HEK293 (cell line): Measurements from ENCODE around the gene ARPC5.

ENCODE experiments used
- CTCF ChIA-PET: fragments of 350-600 bp; formaldehyde crosslinking; extraction: SDS; loops from one replicate; lab custom pipeline; 2021; ENCODE audit warnings: antibody characterized with exemption; lab: Yijun Ruan, JAX
- POLR2A ChIA-PET: fragments of 300-600 bp; formaldehyde crosslinking; extraction: SDS; loops from one replicate; lab custom pipeline; 2020; ENCODE audit warnings: antibody characterized with exemption, inconsistent platforms; lab: Yijun Ruan, JAX
- H3K27ac ChIP-seq: fragments of 200-500 bp; sonication (Bioruptor generic); 2 replicates; pipeline ENCODE4 v1.5.1; 2014; ENCODE audit warnings: low read depth, low read length, control low read depth, inconsistent platforms; ENCODE audit errors: extremely low read depth
- H3K36me3 ChIP-seq, 2 experiments: fragments of 200-500 bp in 1 of 2; sonication (Bioruptor generic) in 1 of 2; 1 replicate in 1 of 2; 2 replicates in 1 of 2; pipeline ENCODE4 v1.5.1; 2014 to 2017; ENCODE audit warnings: inconsistent platforms in 2 of 2, low read length in 2 of 2; ENCODE audit not compliant: control insufficient read depth in 2 of 2, insufficient read depth in 1 of 2
- H3K4me1 ChIP-seq: fragments of 200-500 bp; sonication (Bioruptor generic); 2 replicates; pipeline ENCODE4 v1.5.1; 2014; ENCODE audit warnings: mild to moderate bottlenecking, low read length, inconsistent platforms; ENCODE audit not compliant: control insufficient read depth, insufficient read depth
- H3K4me3 ChIP-seq: 2 replicates; pipeline ENCODE4 v1.5.1; 2011; ENCODE audit warnings: low read depth, mild to moderate bottlenecking, control low read depth, low read length, moderate library complexity
- H3K9me3 ChIP-seq: fragments of 200-500 bp; sonication (Bioruptor generic); 2 replicates; pipeline ENCODE4 v1.5.1; 2014; ENCODE audit warnings: low read depth, low read length, inconsistent platforms; ENCODE audit not compliant: control insufficient read depth, insufficient read depth
- EGR2 ChIP-seq: fragments of 450-650 bp; formaldehyde crosslinking; IDR thresholded peaks from 2 replicates; pipeline ENCODE4 v1.5.1; 2016; ENCODE audit warnings: low read depth, missing biosample characterization, missing genetic modification characterization
- GFI1B ChIP-seq: fragments of 450-650 bp; formaldehyde crosslinking; IDR thresholded peaks from 2 replicates; pipeline ENCODE4 v1.5.1; 2016; ENCODE audit warnings: missing biosample characterization, missing genetic modification characterization
- HOXD13 ChIP-seq: sonication (generic); formaldehyde crosslinking; IDR thresholded peaks from 2 replicates; pipeline ENCODE4 v1.8.0; 2022; ENCODE audit warnings: missing genetic modification reagents, borderline replicate concordance
- IKZF3 ChIP-seq: fragments of 450-650 bp; IDR thresholded peaks from 2 replicates; pipeline ENCODE4 v1.5.0; 2018; ENCODE audit warnings: missing biosample characterization, mild to moderate bottlenecking, missing genetic modification characterization, moderate library complexity
- SALL2 ChIP-seq: fragments of 450-650 bp; formaldehyde crosslinking; IDR thresholded peaks from 2 replicates; pipeline ENCODE4 v1.5.0; 2017; ENCODE audit warnings: missing biosample characterization, mild to moderate bottlenecking, missing genetic modification characterization, borderline replicate concordance
- YY1 ChIP-seq: fragments of 450-650 bp; formaldehyde crosslinking; IDR thresholded peaks from 2 replicates; pipeline ENCODE4 v1.5.1; 2018; ENCODE audit warnings: missing biosample characterization, missing genetic modification characterization
- ZFP37 ChIP-seq: fragments of 450-650 bp; formaldehyde crosslinking; IDR thresholded peaks from 2 replicates; pipeline ENCODE4 v1.5.1; 2016; ENCODE audit warnings: missing biosample characterization, missing genetic modification characterization
- ZNF138 ChIP-seq: fragments of 450-650 bp; formaldehyde crosslinking; IDR thresholded peaks from 2 replicates; pipeline ENCODE4 v1.5.1; 2016; ENCODE audit warnings: missing biosample characterization, missing genetic modification characterization, borderline replicate concordance
- ZNF223 ChIP-seq: fragments of 450-650 bp; formaldehyde crosslinking; IDR thresholded peaks from 2 replicates; pipeline ENCODE4 v1.5.1; 2016; ENCODE audit warnings: missing biosample characterization, missing genetic modification characterization
- ZNF24 ChIP-seq: fragments of 450-650 bp; formaldehyde crosslinking; IDR thresholded peaks from 2 replicates; pipeline ENCODE4 v1.5.1; 2016; ENCODE audit warnings: missing biosample characterization, missing genetic modification characterization
- ZNF324 ChIP-seq: fragments of 450-650 bp; formaldehyde crosslinking; IDR thresholded peaks from 2 replicates; pipeline ENCODE4 v1.5.1; 2016; ENCODE audit warnings: missing biosample characterization, missing genetic modification characterization
- ZNF335 ChIP-seq: fragments of 450-650 bp; formaldehyde crosslinking; conservative IDR thresholded peaks from 2 replicates; pipeline ENCODE4 v1.5.1; 2016; ENCODE audit warnings: missing biosample characterization, missing genetic modification characterization
- ZNF341 ChIP-seq: fragments of 450-650 bp; formaldehyde crosslinking; IDR thresholded peaks from 2 replicates; pipeline ENCODE4; 2016; ENCODE audit warnings: low read depth, missing biosample characterization, missing genetic modification characterization
- ZNF391 ChIP-seq: fragments of 450-650 bp; formaldehyde crosslinking; IDR thresholded peaks from 2 replicates; pipeline ENCODE4 v1.5.1; 2016; ENCODE audit warnings: low read depth, missing biosample characterization, missing genetic modification characterization, borderline replicate concordance
- ZNF48 ChIP-seq: fragments of 450-650 bp; formaldehyde crosslinking; IDR thresholded peaks from 2 replicates; pipeline ENCODE4 v1.5.1; 2016; ENCODE audit warnings: missing biosample characterization, missing genetic modification characterization
- ZNF626 ChIP-seq: fragments of 450-650 bp; sonication (Bioruptor Pico); formaldehyde crosslinking; IDR thresholded peaks from 2 replicates; pipeline ENCODE4 v1.5.1; 2018; ENCODE audit warnings: missing biosample characterization, missing genetic modification characterization, inconsistent platforms
- TF ChIP-seq, protein P1 (sequence below): fragments of 450-650 bp; formaldehyde crosslinking; IDR thresholded peaks from 2 replicates; pipeline ENCODE4 v1.5.1; 2017; ENCODE audit warnings: missing biosample characterization, missing genetic modification characterization
- TF ChIP-seq, protein P2 (sequence below): fragments of 450-650 bp; formaldehyde crosslinking; IDR thresholded peaks from 2 replicates; pipeline ENCODE4 v1.5.1; 2016; ENCODE audit warnings: missing biosample characterization, missing genetic modification characterization
- TF ChIP-seq, protein P3 (sequence below): IDR thresholded peaks from 2 replicates; pipeline ENCODE4 v1.6.1; 2011; ENCODE audit warnings: mild to moderate bottlenecking, low read depth, low read length, borderline replicate concordance
- TF ChIP-seq, protein P4 (sequence below): fragments of 450-650 bp; formaldehyde crosslinking; IDR thresholded peaks from 2 replicates; pipeline ENCODE4 v1.5.1; 2017; ENCODE audit warnings: missing biosample characterization, missing genetic modification characterization
- TF ChIP-seq, protein P5 (sequence below): fragments of 450-650 bp; formaldehyde crosslinking; IDR thresholded peaks from 2 replicates; pipeline ENCODE4 v1.5.1; 2017; ENCODE audit warnings: missing biosample characterization, missing genetic modification characterization
- TF ChIP-seq, protein P6 (sequence below): fragments of 450-650 bp; formaldehyde crosslinking; IDR thresholded peaks from 2 replicates; pipeline ENCODE4 v1.5.1; 2017; ENCODE audit warnings: missing biosample characterization, missing genetic modification characterization

Gene ARPC5

DNA sequence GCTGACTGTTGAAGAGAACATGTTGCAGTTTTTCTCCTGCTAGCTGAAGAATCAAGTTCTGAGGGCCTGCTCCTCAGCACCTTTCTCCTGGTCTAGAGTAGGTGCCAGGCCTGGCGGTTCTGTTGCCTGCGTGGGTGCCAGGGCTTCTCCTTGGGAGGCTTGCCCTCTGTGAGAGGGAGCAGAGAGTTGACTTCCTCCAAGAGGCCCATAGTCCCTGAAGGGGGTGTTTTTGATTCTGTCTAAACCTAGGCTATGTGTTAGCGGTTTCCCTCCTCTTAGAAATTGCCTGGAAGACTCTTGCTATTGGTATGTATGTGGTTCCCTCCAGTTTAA, 17.8 kb upstream of the ARPC5 start:
- Histone ChIP-seq H3K27ac (no peak overlapping the region), H3K9me3 (no peaks in the 10 kb centered on the region), H3K4me3 (no peak overlapping the region), H3K4me1 (no peaks in the 10 kb centered on the region), H3K36me3 (no peaks in the 10 kb centered on the region)
- ChIA-PET POLR2A (no interaction called here), CTCF (interaction anchor here (0.6 to 6.2 kb wide), 6 partner anchors 16 to 569 kb away, joined by 3 to 128 read pairs (median 4); no protein-coding TSS in a partner anchor)
- TF ChIP-seq, protein P1, sequence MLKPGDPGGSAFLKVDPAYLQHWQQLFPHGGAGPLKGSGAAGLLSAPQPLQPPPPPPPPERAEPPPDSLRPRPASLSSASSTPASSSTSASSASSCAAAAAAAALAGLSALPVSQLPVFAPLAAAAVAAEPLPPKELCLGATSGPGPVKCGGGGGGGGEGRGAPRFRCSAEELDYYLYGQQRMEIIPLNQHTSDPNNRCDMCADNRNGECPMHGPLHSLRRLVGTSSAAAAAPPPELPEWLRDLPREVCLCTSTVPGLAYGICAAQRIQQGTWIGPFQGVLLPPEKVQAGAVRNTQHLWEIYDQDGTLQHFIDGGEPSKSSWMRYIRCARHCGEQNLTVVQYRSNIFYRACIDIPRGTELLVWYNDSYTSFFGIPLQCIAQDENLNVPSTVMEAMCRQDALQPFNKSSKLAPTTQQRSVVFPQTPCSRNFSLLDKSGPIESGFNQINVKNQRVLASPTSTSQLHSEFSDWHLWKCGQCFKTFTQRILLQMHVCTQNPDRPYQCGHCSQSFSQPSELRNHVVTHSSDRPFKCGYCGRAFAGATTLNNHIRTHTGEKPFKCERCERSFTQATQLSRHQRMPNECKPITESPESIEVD (tag by site-specific recombination): no peak
- TF ChIP-seq, protein P2, sequence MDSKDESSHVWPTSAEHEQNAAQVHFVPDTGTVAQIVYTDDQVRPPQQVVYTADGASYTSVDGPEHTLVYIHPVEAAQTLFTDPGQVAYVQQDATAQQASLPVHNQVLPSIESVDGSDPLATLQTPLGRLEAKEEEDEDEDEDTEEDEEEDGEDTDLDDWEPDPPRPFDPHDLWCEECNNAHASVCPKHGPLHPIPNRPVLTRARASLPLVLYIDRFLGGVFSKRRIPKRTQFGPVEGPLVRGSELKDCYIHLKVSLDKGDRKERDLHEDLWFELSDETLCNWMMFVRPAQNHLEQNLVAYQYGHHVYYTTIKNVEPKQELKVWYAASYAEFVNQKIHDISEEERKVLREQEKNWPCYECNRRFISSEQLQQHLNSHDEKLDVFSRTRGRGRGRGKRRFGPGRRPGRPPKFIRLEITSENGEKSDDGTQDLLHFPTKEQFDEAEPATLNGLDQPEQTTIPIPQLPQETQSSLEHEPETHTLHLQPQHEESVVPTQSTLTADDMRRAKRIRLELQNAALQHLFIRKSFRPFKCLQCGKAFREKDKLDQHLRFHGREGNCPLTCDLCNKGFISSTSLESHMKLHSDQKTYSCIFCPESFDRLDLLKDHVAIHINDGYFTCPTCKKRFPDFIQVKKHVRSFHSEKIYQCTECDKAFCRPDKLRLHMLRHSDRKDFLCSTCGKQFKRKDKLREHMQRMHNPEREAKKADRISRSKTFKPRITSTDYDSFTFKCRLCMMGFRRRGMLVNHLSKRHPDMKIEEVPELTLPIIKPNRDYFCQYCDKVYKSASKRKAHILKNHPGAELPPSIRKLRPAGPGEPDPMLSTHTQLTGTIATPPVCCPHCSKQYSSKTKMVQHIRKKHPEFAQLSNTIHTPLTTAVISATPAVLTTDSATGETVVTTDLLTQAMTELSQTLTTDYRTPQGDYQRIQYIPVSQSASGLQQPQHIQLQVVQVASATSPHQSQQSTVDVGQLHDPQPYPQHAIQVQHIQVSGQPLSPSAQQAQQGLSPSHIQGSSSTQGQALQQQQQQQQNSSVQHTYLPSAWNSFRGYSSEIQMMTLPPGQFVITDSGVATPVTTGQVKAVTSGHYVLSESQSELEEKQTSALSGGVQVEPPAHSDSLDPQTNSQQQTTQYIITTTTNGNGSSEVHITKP (tag by site-specific recombination): no peak

DNA sequence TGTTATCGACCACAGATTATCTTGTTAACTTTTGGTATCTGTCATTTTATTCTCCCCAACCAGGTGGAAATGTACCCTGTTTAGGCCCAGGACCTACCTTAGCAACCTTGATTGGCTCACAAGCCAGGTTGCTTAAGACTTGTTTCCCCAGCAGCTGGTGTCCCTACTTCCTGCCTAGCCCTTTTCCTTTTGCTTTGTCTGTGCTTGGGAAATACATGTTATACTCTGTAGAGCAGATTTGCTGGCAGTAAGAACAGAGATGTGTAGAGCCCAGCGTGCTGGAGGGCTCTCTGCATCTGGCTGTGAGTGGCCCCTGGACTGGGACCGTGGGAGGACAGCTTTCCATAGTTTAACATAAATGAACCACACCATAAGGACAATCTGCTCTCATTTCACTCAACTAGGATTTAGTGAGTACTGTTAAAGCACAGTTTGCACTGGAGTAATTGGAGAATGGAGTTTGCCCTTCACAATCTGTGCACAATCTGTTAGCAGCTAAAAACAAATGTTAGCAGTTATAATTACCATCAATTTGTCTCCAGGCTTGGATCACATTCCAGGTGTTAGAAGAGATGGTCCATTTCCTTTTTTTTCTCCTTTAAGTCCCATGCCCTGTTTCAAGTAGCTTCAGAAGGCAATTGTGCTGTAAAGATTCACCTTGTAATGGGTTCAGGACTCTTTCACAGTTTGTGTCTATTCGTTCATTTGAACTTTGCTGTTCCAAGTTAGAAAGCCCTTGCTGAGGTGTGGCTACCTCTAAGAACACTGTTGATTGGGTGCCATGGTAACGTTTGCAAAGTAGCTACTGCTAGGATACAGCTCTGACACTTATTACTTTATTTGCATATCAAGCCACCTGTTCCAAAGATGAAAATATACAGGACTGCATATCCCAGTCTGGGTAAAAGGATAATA, 17.2 kb upstream of the ARPC5 start, which contains the start of gene APOBEC4:
Gene APOBEC4 (minus strand): TSS at position 770 of the 915 bp plus-strand sequence. CDS start 4,535 bp downstream, outside the sequence.
- POLR2A ChIA-PET: no interaction called here
- H3K9me3 ChIP-seq: no peaks in the 10 kb centered on the region
- TF ChIP-seq, protein P3, sequence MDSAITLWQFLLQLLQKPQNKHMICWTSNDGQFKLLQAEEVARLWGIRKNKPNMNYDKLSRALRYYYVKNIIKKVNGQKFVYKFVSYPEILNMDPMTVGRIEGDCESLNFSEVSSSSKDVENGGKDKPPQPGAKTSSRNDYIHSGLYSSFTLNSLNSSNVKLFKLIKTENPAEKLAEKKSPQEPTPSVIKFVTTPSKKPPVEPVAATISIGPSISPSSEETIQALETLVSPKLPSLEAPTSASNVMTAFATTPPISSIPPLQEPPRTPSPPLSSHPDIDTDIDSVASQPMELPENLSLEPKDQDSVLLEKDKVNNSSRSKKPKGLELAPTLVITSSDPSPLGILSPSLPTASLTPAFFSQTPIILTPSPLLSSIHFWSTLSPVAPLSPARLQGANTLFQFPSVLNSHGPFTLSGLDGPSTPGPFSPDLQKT: no peak
- TF ChIP-seq YY1 (tag by site-specific recombination) (no peak), ZNF24 (tag by site-specific recombination) (no peak), ZNF626 (no peak), ZNF391 (tag by site-specific recombination) (no peak), SALL2 (tag by site-specific recombination) (no peak), ZNF48 (tag by site-specific recombination) (no peak), EGR2 (tag by site-specific recombination) (no peak), IKZF3 (tag by site-specific recombination) (no peak), ZNF335 (tag by site-specific recombination) (no peak), GFI1B (tag by site-specific recombination) (no peak), ZFP37 (no peak), ZNF138 (tag by site-specific recombination) (no peak), HOXD13 (CRISPR knock-in tag) (no peak), ZNF324 (tag by site-specific recombination) (no peak), ZNF223 (tag by site-specific recombination) (no peak), ZNF341 (tag by site-specific recombination) (no peak)
- TF ChIP-seq, protein P4, sequence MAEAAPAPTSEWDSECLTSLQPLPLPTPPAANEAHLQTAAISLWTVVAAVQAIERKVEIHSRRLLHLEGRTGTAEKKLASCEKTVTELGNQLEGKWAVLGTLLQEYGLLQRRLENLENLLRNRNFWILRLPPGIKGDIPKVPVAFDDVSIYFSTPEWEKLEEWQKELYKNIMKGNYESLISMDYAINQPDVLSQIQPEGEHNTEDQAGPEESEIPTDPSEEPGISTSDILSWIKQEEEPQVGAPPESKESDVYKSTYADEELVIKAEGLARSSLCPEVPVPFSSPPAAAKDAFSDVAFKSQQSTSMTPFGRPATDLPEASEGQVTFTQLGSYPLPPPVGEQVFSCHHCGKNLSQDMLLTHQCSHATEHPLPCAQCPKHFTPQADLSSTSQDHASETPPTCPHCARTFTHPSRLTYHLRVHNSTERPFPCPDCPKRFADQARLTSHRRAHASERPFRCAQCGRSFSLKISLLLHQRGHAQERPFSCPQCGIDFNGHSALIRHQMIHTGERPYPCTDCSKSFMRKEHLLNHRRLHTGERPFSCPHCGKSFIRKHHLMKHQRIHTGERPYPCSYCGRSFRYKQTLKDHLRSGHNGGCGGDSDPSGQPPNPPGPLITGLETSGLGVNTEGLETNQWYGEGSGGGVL (tag by site-specific recombination): no peak
- TF ChIP-seq, protein P5, sequence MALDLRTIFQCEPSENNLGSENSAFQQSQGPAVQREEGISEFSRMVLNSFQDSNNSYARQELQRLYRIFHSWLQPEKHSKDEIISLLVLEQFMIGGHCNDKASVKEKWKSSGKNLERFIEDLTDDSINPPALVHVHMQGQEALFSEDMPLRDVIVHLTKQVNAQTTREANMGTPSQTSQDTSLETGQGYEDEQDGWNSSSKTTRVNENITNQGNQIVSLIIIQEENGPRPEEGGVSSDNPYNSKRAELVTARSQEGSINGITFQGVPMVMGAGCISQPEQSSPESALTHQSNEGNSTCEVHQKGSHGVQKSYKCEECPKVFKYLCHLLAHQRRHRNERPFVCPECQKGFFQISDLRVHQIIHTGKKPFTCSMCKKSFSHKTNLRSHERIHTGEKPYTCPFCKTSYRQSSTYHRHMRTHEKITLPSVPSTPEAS: no peak
- TF ChIP-seq, protein P6, sequence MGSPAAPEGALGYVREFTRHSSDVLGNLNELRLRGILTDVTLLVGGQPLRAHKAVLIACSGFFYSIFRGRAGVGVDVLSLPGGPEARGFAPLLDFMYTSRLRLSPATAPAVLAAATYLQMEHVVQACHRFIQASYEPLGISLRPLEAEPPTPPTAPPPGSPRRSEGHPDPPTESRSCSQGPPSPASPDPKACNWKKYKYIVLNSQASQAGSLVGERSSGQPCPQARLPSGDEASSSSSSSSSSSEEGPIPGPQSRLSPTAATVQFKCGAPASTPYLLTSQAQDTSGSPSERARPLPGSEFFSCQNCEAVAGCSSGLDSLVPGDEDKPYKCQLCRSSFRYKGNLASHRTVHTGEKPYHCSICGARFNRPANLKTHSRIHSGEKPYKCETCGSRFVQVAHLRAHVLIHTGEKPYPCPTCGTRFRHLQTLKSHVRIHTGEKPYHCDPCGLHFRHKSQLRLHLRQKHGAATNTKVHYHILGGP: no peak
- CTCF ChIA-PET: interaction anchor here (0.6 to 6.2 kb wide), 5 partner anchors 15 to 569 kb away, joined by 3 to 128 read pairs (median 3); no protein-coding TSS in a partner anchor
- no peaks in the 10 kb centered on the region for H3K36me3 ChIP-seq
- no peak within 1 kb of the TSS for H3K27ac ChIP-seq
- no peaks in the 10 kb centered on the region for H3K4me1 ChIP-seq
- no peak within 1 kb of the TSS for H3K4me3 ChIP-seq
